ENCODE data around the gene UBE2D3.
"Not testable (repeated sequence)": the region's sequence is repeated elsewhere in the genome, so short reads cannot be mapped to it uniquely, and the experiment has no call there.

Gene UBE2D3

DNA sequence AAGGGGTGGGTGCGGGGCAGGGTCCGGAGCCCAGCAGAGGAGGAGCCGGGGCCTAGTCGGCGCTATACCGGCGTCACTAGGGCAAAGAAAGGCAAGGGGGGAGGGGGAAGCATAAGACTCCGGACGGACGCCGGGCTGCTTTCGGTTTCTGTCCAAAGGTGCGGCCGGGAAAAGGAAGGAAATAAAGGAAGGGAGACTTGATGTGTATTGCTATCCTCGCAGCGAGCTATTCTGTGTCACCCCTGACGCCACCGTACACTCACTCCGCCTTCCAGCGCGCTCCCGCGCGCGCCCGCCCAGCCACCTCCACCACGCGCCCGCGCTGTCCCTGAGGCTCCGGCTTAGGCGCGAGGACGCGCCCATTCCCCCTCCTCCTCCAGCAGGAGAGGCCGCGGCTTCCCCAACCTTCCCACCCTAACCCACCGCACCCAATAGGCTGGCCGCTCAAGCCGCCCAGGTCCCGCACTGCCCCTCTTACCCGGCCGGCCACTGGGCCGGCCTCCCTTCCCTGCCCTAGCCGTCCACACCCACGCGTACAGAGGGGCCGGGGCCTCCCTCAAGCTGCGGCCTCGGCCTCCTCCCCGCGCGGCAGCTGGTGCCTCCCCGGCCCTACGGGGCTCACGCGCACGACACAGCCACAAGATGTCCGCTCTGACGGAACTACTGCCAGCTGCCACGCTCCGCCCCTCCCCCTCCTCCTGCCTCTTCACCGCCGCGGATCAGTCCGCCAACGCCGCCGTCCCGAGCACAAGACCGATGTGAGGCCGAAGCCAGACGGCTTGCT is at the start of gene UBE2D3:
UBE2D3 (minus strand) TSS at position 662 of the 784 bp plus-strand sequence. CDS start 1,043 bp downstream, outside the sequence.
- TF ChIP-seq, protein P1, sequence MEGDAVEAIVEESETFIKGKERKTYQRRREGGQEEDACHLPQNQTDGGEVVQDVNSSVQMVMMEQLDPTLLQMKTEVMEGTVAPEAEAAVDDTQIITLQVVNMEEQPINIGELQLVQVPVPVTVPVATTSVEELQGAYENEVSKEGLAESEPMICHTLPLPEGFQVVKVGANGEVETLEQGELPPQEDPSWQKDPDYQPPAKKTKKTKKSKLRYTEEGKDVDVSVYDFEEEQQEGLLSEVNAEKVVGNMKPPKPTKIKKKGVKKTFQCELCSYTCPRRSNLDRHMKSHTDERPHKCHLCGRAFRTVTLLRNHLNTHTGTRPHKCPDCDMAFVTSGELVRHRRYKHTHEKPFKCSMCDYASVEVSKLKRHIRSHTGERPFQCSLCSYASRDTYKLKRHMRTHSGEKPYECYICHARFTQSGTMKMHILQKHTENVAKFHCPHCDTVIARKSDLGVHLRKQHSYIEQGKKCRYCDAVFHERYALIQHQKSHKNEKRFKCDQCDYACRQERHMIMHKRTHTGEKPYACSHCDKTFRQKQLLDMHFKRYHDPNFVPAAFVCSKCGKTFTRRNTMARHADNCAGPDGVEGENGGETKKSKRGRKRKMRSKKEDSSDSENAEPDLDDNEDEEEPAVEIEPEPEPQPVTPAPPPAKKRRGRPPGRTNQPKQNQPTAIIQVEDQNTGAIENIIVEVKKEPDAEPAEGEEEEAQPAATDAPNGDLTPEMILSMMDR (conservative IDR thresholded peaks at IDR 0.05), result peak; percentile 21; the same call in 1 of the 2 replicates
- H3K27ac ChIP-seq, result peak within 1 kb of the TSS; percentile 100

DNA sequence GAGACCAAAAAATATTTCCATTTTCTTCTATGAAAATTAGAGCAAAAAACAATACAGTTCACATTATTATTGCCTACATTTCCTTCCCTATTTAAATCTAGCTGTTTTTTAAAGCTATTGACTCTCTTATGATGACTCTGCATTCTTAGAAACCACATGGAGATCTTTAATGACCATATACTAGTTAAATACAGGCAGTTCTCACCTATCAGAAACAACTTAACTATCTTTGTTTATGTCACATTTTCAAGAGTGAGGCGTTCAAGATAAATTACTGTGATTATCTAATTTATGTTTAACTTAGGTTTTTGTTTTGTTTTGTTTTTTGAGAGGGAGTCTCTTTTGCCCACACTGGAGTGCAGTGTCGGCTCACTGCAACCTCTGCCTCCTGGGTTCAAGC is 44.4 kb upstream of the UBE2D3 start:
- TF ChIP-seq, protein P1 (conservative IDR thresholded peaks at IDR 0.05), result no peak
- H3K27ac ChIP-seq, result no peak overlapping the region

DNA sequence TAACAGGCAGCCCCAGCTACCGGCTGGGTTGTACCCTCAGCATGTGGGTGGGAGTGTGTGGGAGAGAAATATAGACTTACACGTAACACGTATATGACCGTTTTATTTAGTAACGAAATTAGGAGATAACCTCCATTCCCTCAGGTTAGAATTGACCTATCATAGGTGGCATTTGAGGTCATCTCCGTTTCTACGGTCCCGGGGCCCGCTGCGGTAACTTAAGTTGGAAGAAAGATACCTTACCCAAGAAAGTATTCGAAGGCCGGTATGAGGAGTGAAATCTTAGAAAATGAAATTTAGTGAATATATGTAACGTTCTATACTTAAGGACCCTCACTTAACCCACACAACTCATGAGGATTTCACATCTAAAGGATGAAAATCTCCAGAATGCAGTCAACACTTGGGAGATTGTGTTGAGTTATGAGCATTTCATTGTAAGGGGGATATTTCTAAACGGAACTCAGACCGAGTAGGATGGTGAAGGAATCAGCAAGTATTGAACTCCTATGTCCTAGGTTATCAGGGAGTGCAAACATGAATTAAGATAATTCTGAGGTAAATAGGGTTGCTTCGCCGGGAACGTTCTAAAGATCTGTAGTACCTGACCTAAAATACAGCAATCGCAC is 42.3 kb upstream of the UBE2D3 start:
- peak overlapping the region; percentile 87 for H3K27ac ChIP-seq
- TF ChIP-seq, protein P1 (conservative IDR thresholded peaks at IDR 0.05), result no peak

DNA sequence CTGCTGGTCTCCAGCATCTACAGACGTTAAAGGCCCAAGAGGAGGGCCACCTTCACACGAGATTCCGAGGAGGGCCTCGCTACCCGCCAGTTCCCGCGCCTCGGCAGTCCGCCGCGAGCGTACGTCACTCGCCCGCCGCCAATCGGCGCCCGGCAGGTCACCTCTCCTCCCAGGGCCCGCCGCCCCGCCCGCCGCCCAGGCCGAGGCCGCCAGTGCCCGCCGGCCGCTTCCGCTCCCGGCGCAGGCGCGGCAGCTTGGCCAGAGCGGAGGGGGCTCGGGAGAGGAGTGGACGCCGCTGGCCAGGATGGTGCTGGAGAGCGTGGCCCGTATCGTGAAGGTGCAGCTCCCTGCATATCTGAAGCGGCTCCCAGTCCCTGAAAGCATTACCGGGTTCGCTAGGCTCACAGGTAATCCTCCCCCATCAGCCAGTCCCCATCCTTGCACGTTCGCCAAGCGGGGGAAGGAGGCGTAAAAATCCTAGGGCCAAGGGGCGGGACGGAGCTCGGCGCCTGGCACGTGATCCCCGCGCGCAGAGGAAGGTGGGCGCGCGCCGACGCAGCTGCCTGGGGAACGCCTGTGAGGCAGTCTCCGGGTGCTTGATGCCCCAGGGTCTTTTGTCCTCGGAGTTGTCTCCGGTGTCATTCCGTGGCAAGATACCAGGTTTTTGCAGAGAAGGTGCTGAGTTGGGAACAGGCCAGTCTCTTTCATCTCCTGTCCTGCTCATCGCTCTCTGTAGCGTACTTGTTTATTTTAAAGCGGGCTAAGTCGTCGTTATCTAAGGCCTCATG is 41.6 kb upstream of the UBE2D3 start, which contains the start of gene CISD2:
CISD2 (plus strand) TSS at position 212 of the 788 bp plus-strand sequence; CDS start at position 305, 93 bp downstream.
- TF ChIP-seq, protein P1 (conservative IDR thresholded peaks at IDR 0.05), result no peak

DNA sequence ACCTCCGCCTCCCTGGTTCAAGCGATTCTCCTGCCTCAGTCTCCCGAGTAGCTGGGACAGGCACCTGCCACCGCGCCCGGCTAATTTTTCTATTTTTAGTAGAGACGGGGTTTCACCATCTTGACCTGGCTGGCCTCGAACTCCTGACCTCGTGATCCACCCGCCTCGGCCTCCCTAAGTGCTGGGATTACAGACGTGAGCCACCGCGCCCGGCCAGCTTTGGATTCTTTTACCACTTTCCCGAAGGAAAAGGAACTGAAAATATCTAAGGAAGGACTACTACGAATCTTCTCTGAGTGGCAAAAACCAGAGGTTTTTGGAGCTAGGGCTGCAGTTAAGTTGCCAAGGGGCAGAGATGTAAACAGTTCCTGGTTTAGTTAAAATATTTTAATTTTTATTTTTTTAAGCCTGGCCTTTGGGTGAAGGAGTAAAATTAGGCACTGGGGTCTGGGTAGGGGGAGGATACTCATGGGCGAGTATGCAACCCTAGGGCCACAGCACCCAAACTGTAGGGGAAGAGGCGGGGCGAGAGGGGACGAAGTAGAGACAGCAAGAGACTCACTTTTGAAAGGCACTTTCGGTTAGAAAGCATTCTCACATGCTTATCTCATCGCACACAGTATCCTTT is 40.9 kb upstream of the UBE2D3 start:
- TF ChIP-seq, protein P1 (conservative IDR thresholded peaks at IDR 0.05), result no peak
- peak overlapping the region; percentile 87 for H3K27ac ChIP-seq

More for the DNA sequence above, 41.6 kb upstream of the UBE2D3 start, which contains the start of gene CISD2:
- peak within 1 kb of the TSS; percentile 87 for H3K27ac ChIP-seq

DNA sequence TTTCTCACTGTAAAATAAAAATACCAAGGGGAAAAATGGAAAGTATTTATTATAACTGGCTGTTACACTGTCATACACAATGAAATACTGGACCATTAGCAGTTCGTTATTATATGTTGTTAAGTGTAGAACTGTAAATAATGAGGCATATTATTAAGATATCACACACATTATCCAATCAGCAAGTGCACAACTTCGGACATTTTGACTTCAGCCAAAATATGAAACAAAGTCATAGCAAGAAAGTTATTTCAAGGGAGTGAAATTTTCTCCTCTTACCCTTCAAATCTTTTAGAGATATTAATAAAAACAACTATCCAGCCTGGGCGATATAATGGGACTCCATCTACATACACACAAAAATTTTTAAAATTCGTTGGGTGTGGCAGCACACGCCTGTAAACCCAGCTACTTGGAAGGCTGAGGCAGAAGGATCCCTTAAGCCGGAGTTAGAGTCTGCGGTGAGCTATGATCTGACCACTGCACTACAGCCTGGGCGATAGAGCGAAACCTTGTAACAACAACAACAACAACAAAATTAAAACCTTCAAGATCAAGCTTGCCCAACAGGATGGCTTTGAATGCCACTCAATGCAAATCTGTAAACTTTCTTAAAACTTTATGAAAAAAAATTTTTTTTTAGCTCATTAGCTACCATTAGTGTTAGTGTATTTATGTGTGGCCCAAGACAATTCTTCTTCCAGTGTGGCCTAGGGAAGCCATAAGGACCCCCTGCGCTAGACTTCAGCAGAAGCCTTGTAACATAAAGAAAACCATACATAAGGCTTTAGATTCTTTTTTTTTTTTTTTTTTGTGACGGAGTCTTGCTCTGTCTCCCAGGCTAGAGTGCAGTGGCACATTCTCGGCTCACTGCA is 40.2 kb upstream of the UBE2D3 start:
- TF ChIP-seq, protein P1 (conservative IDR thresholded peaks at IDR 0.05), result no peak
- peak overlapping the region; percentile 87 for H3K27ac ChIP-seq

DNA sequence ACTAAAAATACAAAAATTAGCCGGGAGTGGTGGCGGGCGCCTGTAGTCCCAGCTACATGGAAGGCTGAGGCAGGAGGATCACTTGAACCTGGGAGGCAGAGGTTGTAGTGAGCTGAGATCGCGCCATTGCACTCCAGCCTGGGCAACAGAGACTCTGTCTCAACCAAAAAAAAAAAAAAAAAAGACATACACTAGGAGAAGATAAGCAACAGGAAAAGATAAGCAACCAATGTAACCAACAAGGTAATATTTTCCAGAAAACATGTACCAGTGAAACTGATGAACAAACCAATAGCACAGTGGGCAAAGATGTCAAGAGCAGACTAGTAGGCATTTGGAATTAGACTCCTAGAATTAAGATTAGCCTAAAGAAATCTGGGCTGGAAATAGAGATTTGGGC is 38.0 kb upstream of the UBE2D3 start:
- not testable (repeated sequence) for H3K27ac ChIP-seq
